GM18526 (cell line): Measurements from ENCODE around the gene SMPD1.

Experiments used
- POLR2A ChIP-seq: IDR thresholded peaks from 3 replicates; pipeline ENCODE4 v1.6.1; 2011; ENCODE audit not compliant: insufficient read length; ENCODE audit errors: extremely low read depth

The SMPD1 gene

DNA sequence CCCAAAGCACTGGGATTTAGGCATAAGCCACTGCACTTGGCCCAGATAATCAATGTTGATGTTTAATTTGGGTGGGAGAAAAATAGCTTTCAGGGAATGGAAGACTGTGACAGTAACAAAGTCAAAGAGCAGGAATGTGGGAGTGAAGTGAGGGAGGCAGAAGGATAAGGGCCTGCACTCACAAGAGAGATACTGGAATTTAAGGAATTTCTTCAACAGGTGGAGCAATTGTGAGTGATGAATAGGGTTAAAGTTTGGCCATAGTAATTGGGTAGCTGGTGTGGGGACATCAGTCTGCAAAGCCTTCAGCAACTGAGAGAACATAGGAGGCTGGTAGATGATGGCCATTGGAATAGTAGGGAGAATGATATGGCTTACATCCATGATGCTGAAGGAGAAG lies 37.2 kb downstream of the SMPD1 start:
- no peak for TF ChIP-seq POLR2A

DNA sequence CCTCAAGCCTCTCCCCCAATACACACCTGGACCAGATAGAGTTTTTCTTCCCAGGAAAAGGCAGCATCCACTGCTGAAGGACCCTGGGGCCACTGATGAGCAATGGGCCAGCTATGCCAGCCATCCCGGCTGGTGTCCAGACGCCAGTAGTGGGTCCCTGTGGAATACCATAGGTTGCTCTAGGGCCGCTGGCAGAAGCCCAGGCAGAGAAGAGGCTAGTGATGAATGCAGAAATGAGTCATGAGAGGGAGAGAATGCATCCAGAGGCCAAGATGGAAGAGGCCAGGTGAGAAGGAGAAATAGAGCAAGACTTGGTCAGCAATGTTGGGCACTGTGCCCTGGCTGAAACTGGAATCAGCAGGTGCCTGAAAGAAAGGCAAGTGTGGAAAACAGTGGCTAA lies 41.6 kb downstream of the SMPD1 start:
- TF ChIP-seq POLR2A = no peak

DNA sequence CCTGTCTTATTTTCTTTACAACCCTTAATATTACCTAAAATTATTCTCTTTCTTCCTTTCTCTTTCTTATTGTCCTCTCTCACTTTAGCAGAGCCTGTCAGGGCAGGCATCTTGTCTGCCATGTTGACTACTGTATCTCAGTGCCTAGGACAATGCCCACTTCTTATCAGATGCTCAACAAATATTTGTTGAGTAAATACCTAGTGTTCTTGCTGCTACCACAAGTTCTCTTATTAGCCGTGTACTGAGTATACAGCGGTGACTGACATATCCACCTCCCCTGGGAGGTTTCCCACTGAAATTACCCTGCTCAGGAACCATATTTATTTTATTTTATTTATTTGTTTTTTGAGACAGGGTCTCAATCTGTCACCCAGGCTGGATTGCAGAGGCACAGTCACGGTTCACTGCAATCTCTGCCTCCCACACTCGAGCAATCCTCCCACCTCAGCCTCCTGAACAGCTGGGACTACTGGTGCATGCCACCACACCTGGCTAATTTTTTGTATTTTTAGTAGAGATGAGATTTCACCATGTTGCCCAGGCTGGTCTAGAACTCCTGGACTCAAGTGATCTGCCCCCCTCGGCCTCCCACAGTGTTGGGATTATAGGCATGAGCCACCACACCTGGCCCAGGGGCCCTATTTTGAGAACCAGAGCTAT lies 43.9 kb downstream of the SMPD1 start:
- no peak for TF ChIP-seq POLR2A

DNA sequence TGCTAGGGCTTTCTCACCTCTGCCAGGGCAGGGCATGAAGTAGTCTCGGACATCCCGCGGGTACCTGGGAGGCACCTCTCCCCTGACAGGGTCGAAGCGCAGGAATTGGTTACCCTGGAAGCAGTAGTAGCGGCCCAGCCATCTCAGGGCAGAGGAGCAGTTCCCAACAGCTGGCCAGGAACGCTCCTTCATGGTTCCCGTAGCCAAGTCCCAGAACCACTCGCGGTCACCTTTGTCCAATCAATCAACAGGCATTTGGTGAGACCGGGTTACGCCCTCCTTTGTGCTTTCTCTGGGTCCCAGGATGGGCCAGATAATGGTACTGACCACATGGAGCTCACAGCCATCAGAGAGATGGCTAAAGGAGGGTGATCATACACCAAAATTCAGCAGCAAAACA lies 47.1 kb downstream of the SMPD1 start:
- no peak for TF ChIP-seq POLR2A

DNA sequence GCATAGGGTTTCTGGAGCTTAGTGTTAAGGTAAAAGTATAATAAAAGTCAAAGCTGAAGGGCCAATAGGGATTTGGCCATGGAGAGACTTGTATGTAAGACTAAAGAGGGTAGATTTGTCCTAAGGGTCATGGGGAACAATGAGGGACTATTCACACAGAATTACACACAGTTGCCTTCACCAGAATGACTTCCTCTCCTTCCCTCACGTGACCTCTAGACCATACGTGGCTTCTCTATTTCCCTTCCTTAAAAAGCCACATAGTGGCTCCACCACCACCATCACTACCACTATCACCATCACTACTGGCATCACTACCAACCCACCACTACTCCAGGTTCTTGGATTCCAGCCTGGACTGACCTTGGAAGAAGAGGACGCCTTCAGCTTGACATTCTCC lies 47.7 kb downstream of the SMPD1 start:
- no peak for TF ChIP-seq POLR2A

DNA sequence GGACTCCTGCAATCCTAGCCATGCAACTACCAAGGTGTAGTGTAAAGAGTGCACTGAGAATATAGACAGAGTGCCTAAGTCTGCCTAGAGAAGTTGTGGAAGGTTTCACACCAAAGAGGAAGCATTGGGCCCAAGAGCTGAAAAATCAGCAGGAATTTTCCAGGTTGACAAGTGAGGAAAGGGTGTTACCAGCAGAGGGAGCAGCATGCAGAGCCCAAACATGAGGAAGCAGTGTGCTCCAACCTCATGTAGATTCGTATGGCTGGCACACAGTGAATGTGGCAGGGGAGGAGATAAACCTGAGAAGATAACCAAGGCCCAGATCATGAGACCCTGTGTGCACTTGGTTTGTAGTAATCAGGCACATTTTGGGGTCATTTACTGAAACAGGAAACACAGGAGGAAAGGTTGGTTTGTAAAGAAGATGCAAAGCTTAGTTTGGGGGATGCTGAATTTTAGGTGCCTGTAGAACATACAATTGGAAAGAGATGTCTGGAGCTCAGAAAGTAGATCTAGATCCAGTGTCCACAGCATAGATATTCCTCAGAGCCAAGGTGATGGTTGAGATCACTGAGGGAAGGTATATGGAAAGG lies 48.8 kb downstream of the SMPD1 start:
- no peak for TF ChIP-seq POLR2A

DNA sequence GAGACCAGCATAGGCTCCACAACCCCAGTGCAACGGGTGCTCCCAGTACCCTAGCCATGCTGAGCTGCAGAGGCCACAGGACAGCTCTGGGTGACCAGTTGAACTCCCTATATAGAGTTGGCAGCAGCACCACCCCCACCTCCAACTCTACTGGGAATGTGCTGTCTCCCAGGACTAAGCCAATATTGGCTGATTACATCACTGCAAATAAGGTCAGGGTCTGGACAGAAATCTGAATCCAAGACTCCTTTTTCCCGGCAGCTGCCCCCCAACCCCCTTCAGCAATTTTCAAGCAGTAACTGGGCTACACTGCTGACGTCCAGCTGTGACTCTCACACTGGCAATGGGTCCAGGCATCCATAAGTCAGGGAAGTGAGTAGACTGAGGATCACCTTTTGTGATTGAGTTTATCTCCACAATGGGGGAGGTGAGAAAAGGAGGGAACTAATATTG lies 50.7 kb downstream of the SMPD1 start, which contains the start of gene HPX:
Gene HPX, minus strand, starts transcription at position 82 of the 453 bp plus-strand sequence. Its CDS starts 24 bp downstream, at position 58.
- no peak for TF ChIP-seq POLR2A

DNA sequence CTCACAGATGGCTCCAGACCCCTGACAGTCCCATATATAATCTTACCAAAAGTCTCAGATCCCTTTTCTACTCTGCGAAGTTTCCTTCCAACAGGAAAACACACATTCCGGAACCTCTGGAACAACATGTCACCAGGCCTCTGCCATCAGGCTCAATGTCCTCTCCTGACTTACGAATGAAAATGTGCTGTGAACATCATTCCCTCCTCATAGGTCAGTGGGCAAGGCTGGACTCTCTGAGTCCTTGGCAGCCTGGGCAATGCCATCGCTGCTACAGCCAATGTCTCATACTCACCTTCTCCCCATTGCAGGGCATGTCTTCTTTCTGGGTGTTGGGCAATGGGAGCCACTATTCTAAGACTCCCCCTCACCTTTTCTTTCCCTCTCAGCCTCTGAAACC lies 52.2 kb downstream of the SMPD1 start:
- TF ChIP-seq POLR2A = no peak

DNA sequence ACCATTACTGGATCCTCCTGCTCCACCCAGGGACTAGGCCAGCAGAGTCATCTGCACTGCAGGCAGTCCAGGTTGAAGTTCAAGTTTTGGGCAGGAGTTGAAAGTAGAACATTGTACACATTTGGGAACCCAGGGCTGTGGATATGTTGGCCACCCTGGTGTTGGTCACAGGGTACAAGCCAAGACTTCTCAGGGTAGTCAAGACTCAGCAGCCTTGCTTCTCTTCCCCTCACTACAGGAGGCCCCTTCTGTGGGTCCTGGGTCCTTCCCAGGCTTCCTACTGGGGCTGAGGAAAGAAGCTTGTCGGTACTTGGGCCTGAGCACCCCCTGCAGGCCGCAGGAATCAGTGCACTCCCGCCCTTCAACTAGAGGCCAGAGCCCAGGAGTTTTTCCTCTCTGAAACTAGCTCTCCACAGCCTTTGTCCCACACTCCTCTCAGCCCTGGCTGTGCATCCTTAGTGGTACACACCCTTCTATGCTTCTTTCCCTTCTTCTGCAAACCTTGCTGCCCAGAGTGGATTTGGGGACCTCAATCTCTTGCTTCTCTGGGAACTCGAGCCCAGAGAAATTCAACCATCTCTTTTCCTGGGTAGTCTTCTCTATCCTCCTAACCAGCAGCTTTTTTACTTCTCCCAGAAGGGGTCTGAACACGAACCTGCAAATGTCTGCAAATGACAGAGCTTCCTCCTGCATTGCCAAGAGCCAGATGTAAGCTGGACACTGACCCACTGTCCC lies 53.2 kb downstream of the SMPD1 start:
- TF ChIP-seq POLR2A = no peak
